IMR-90 (cell line): Measurements from ENCODE around the gene KMT2C. TPM values are rescaled to one million over a fixed set of nuclear protein-coding genes. Genes with fewer than 3 reads are reported as not detected.

Experiments used
- ATAC-seq: fragments of 200-7000 bp; cut with Tn5 transposase; 2 replicates; pipeline ENCODE4 v1.9.1; 2020; ENCODE audit warnings: low read depth, mild to moderate bottlenecking, moderate library complexity
- BruUV-seq: library from RNA; stranded (reverse); fragments of 400-500 nt; replicated peaks from 2 replicates; lab custom pipeline; 2021; lab: Mats Ljungman, UMichigan
- CTCF ChIA-PET: fragments of 300-600 bp; formaldehyde crosslinking; extraction: SDS; loops from one replicate; lab custom pipeline; 2021; ENCODE audit warnings: antibody characterized with exemption; lab: Yijun Ruan, JAX
- POLR2A ChIA-PET: fragments of 300-600 bp; sonication (Branson Sonifier 250); formaldehyde crosslinking; loops from one replicate; lab custom pipeline; 2022; ENCODE audit warnings: antibody characterized with exemption; ENCODE audit not compliant: unreplicated experiment; lab: Charles Lee
- DNase-seq: peaks from one replicate; pipeline ENCODE4 v3.0.0; 2013
- H2AFZ ChIP-seq: replicated peaks from 2 replicates; pipeline ENCODE3; 2013; ENCODE audit warnings: low read length, mild to moderate bottlenecking; ENCODE audit not compliant: poor library complexity
- H2AK5ac ChIP-seq: 2 replicates; pipeline ENCODE4 v1.6.1; 2013; ENCODE audit warnings: low read depth, low read length, inconsistent platforms
- H2AK9ac ChIP-seq: replicated peaks from 2 replicates; pipeline ENCODE3; 2013; ENCODE audit warnings: mild to moderate bottlenecking, low read depth, low read length, moderate library complexity; ENCODE audit not compliant: poor library complexity
- H2BK120ac ChIP-seq: 2 replicates; pipeline ENCODE4 v1.6.1; 2013; ENCODE audit warnings: low read depth, low read length, inconsistent platforms
- H2BK15ac ChIP-seq: 3 replicates; pipeline ENCODE4 v1.6.1; 2013; ENCODE audit warnings: low read depth, low read length, inconsistent platforms
- H2BK20ac ChIP-seq: 2 replicates; pipeline ENCODE4 v1.6.1; 2013; ENCODE audit warnings: low read depth, mild to moderate bottlenecking, inconsistent platforms, low read length, moderate library complexity
- H2BK5ac ChIP-seq: 2 replicates; pipeline ENCODE4 v1.6.1; 2013; ENCODE audit warnings: mild to moderate bottlenecking, low read depth, low read length, inconsistent platforms; ENCODE audit not compliant: poor library complexity, severe bottlenecking
- H3K14ac ChIP-seq: replicated peaks from 2 replicates; pipeline ENCODE4 v1.6.1; 2013; ENCODE audit warnings: low read depth, low read length, inconsistent platforms
- H3K18ac ChIP-seq: 2 replicates; pipeline ENCODE4 v1.6.1; 2013; ENCODE audit warnings: low read depth, low read length, control low read depth
- H3K23ac ChIP-seq: 2 replicates; pipeline ENCODE4 v1.6.1; 2013; ENCODE audit warnings: low read depth, low read length, inconsistent platforms
- H3K27ac ChIP-seq: 2 replicates; pipeline ENCODE4 v1.5.1; 2013; ENCODE audit warnings: mild to moderate bottlenecking, control low read depth, low read length; ENCODE audit not compliant: insufficient read depth
- H3K27me3 ChIP-seq: 2 replicates; pipeline ENCODE4 v1.6.1; 2013; ENCODE audit warnings: low read length; ENCODE audit not compliant: control insufficient read depth, insufficient read depth
- H3K36me3 ChIP-seq: 2 replicates; pipeline ENCODE4 v1.6.1; 2013; ENCODE audit warnings: low read length, mixed read lengths; ENCODE audit not compliant: control insufficient read depth, insufficient read depth
- H3K4ac ChIP-seq: 2 replicates; pipeline ENCODE4 v1.6.1; 2013; ENCODE audit warnings: low read depth, low read length, inconsistent platforms
- H3K4me1 ChIP-seq: 2 replicates; pipeline ENCODE4 v1.6.1; 2013; ENCODE audit warnings: low read length, mixed read lengths; ENCODE audit not compliant: control insufficient read depth, insufficient read depth
- H3K4me2 ChIP-seq: 2 replicates; pipeline ENCODE4 v1.6.1; 2013; ENCODE audit warnings: low read depth, mild to moderate bottlenecking, control low read depth, low read length, moderate library complexity
- H3K4me3 ChIP-seq: 2 replicates; pipeline ENCODE4 v1.5.1; 2013; ENCODE audit warnings: low read depth, mild to moderate bottlenecking, control low read depth, low read length, moderate library complexity; ENCODE audit not compliant: insufficient read depth
- H3K56ac ChIP-seq: 2 replicates; pipeline ENCODE4 v1.6.1; 2013; ENCODE audit warnings: low read length, inconsistent platforms; ENCODE audit not compliant: insufficient read depth; ENCODE audit errors: extremely low read depth
- H3K79me1 ChIP-seq, 2 experiments: 2 replicates each; pipeline ENCODE4 v1.6.1; 2013; ENCODE audit warnings: low read length in 2 of 2, inconsistent platforms in 1 of 2, low read depth in 1 of 2
- H3K9ac ChIP-seq: 2 replicates; pipeline ENCODE4 v1.6.1; 2013; ENCODE audit warnings: low read depth, low read length, control low read depth
- H3K9me1 ChIP-seq: 2 replicates; pipeline ENCODE4 v1.6.1; 2013; ENCODE audit warnings: low read length, inconsistent platforms; ENCODE audit not compliant: insufficient read depth
- H3K9me3 ChIP-seq: 2 replicates; pipeline ENCODE4 v1.6.1; 2013; ENCODE audit warnings: low read length; ENCODE audit not compliant: control insufficient read depth, insufficient read depth
- H4K20me1 ChIP-seq: 2 replicates; pipeline ENCODE4 v1.6.1; 2013; ENCODE audit warnings: low read length, inconsistent platforms; ENCODE audit not compliant: insufficient read depth
- H4K5ac ChIP-seq: 2 replicates; pipeline ENCODE4 v1.6.1; 2013; ENCODE audit warnings: mild to moderate bottlenecking, low read depth, low read length, control low read depth
- H4K8ac ChIP-seq, 2 experiments: 2 replicates each; pipeline ENCODE4 v1.6.1; 2013; ENCODE audit warnings: low read depth in 2 of 2, low read length in 2 of 2, control low read depth in 1 of 2, inconsistent platforms in 1 of 2
- H4K91ac ChIP-seq: 2 replicates; pipeline ENCODE4 v1.6.1; 2013; ENCODE audit warnings: low read depth, low read length, inconsistent platforms; ENCODE audit not compliant: insufficient read depth
- BHLHE40 ChIP-seq: fragments of 150-350 bp; IDR thresholded peaks from 2 replicates; pipeline ENCODE4 v1.6.1; 2016; ENCODE audit warnings: mild to moderate bottlenecking, low read depth, low read length
- CEBPB ChIP-seq: IDR thresholded peaks from 2 replicates; pipeline ENCODE4 v1.6.1; 2012; ENCODE audit warnings: low read depth, low read length, improper control_type of control experiment
- CHD1 ChIP-seq: IDR thresholded peaks from 2 replicates; pipeline ENCODE4 v1.6.1; 2012; ENCODE audit warnings: low read depth, low read length, improper control_type of control experiment
- CTCF ChIP-seq: conservative IDR thresholded peaks from 2 replicates; pipeline ENCODE4 v1.5.1; 2012; ENCODE audit warnings: mild to moderate bottlenecking, low read depth, low read length, improper control_type of control experiment
- FOS ChIP-seq: fragments of 150-350 bp; IDR thresholded peaks from 2 replicates; pipeline ENCODE4 v1.6.1; 2016; ENCODE audit warnings: low read depth, low read length
- MAFK ChIP-seq: IDR thresholded peaks from 2 replicates; pipeline ENCODE4 v1.6.1; 2012; ENCODE audit warnings: low read depth, low read length, improper control_type of control experiment
- MAZ ChIP-seq: IDR thresholded peaks from 2 replicates; pipeline ENCODE4 v1.6.1; 2012; ENCODE audit warnings: low read depth, mild to moderate bottlenecking, low read length, improper control_type of control experiment, moderate library complexity, borderline replicate concordance
- MXI1 ChIP-seq: IDR thresholded peaks from 2 replicates; pipeline ENCODE4 v1.6.1; 2012; ENCODE audit warnings: low read depth, mild to moderate bottlenecking, low read length, moderate library complexity, borderline replicate concordance
- NFE2L2 ChIP-seq: fragments of 150-350 bp; IDR thresholded peaks from 2 replicates; pipeline ENCODE4 v1.6.1; 2016; ENCODE audit warnings: low read depth, mild to moderate bottlenecking, low read length
- POLR2A ChIP-seq: IDR thresholded peaks from 2 replicates; pipeline ENCODE4 v1.6.1; 2012; ENCODE audit warnings: mild to moderate bottlenecking, low read depth, low read length
- RAD21 ChIP-seq: IDR thresholded peaks from 2 replicates; pipeline ENCODE4 v1.6.1; 2012; ENCODE audit warnings: low read length, improper control_type of control experiment
- RCOR1 ChIP-seq: IDR thresholded peaks from 2 replicates; pipeline ENCODE4 v1.6.1; 2012; ENCODE audit warnings: mild to moderate bottlenecking, low read length, improper control_type of control experiment; ENCODE audit not compliant: insufficient replicate concordance
- RFX5 ChIP-seq: IDR thresholded peaks from 2 replicates; pipeline ENCODE4 v1.8.0; 2012; ENCODE audit warnings: low read depth, mild to moderate bottlenecking, low read length, moderate library complexity
- SMC3 ChIP-seq: fragments of 150-350 bp; IDR thresholded peaks from 2 replicates; pipeline ENCODE4 v1.6.1; 2016; ENCODE audit warnings: low read depth, mild to moderate bottlenecking, antibody characterized with exemption, low read length, moderate library complexity
- WGBS, 2 experiments: methylation state at CpG; one replicate each; pipeline versions ENCODE4 v1.1.5 to v1.1.7; 2013; ENCODE audit warnings: missing lambda C conversion rate in 2 of 2; ENCODE audit not compliant: insufficient read length in 1 of 2; ENCODE audit errors: extremely low coverage in 2 of 2; 5-methylcytosine and 5-hydroxymethylcytosine counted together
- dilution Hi-C: fragments of 300-500 bp; cut with HindIII; formaldehyde crosslinking; loops from one replicate; pipeline ENCODE4 v1.14.3; 2018; ENCODE audit warnings: low sequenced_read_pairs; ENCODE audit not compliant: unreplicated experiment
- in situ Hi-C: fragments of 300-500 bp; cut with MboI; formaldehyde crosslinking; loops from 3 replicates; pipeline ENCODE4 v1.14.3; 2019; ENCODE audit warnings: low sequenced_read_pairs, inconsistent platforms, mixed read lengths
- intact Hi-C: fragments of 100-400 bp; cut with micrococcal nuclease; formaldehyde crosslinking; loops from 2 replicates; pipeline ENCODE4 v1.10.0; 2022
- polyA plus RNA-seq, 3 experiments: library from polyadenylated mRNA; depleted of rRNA; stranded (reverse); fragments of >200 nt; gene quantifications; 2 replicates each; pipeline ENCODE4 v1.2.3, GENCODE V29; 2012; ENCODE audit warnings: low replicate concordance in 1 of 3
- total RNA-seq: library from RNA; depleted of rRNA; stranded (reverse); fragments of >200 nt; gene quantifications from 2 replicates; pipeline ENCODE4 v1.2.3, GENCODE V29; 2012
- TF ChIP-seq, protein P1 (sequence below): fragments of 150-350 bp; IDR thresholded peaks from 2 replicates; pipeline ENCODE4 v1.6.1; 2016; ENCODE audit warnings: low read depth, mild to moderate bottlenecking, low read length, moderate library complexity, borderline replicate concordance

The KMT2C gene
- total and polyA plus RNA-seq, 2 of the 4 experiments (the other 2 are of a cell fraction), result 8.0 to 23.3 TPM

DNA sequence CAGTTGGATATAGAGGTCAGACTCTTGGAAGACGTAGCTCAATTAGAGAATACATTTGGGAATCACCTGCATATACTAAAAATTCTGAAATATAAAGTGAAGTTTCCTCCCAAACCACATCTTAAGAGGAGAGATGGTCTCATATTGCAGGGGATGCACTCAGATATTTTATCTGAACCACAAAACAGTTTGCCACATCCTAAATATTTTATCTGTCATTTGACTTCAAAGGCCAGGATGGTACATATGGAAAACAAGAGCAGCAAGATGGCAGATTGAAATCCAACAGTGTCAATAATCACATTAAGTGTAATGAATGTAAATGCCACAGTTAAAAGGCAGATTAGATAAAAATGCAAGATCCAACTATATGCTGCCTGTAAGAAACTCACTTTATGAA, 313.3 kb downstream of the KMT2C start:
- dilution Hi-C loops, result no loop called here
- no peak overlapping the region for H4K91ac ChIP-seq
- no peak overlapping the region for H2BK15ac ChIP-seq
- H3K14ac ChIP-seq, result no peak overlapping the region
- CTCF ChIA-PET, result no interaction called here
- peaks cover 0 to 2% of the 10 kb centered on the region in 2 experiments; a peak in 1 of 4 replicates for H3K79me1 ChIP-seq
- no peak overlapping the region for H3K4ac ChIP-seq
- H2AK9ac ChIP-seq, result no peak overlapping the region
- DNase-seq, result no peak
- no peak overlapping the region for H3K18ac ChIP-seq
- H3K27me3 ChIP-seq, result no peaks in the 10 kb centered on the region
- no peak overlapping the region for H2BK120ac ChIP-seq
- POLR2A ChIA-PET, result no interaction called here
- in situ Hi-C loops, result no loop called here
- H4K8ac ChIP-seq, result no peak overlapping the region
- no CpG with 5 or more reads among the region's 1 CpG for WGBS, 2 experiments
- H4K5ac ChIP-seq, result no peak overlapping the region
- no peaks in the 10 kb centered on the region for H4K20me1 ChIP-seq
- no peak overlapping the region for H3K27ac ChIP-seq
- H3K36me3 ChIP-seq, result peaks cover 42% of the 10 kb centered on the region
- no peak overlapping the region for H3K9ac ChIP-seq
- no peaks in the 10 kb centered on the region for H3K9me1 ChIP-seq
- H2BK20ac ChIP-seq, result no peak overlapping the region
- ATAC-seq, result no peak
- H3K4me3 ChIP-seq, result no peak overlapping the region
- H3K56ac ChIP-seq, result no peak overlapping the region
- no peaks in the 10 kb centered on the region; the same call in 1 of the 2 replicates for H3K9me3 ChIP-seq
- no peak overlapping the region for H3K23ac ChIP-seq
- H2AK5ac ChIP-seq, result no peak overlapping the region
- H3K4me1 ChIP-seq, result no peaks in the 10 kb centered on the region
- no TSS peak for BruUV-seq
- no peak overlapping the region for H3K4me2 ChIP-seq
- TF ChIP-seq MAZ, result no peak
- TF ChIP-seq RFX5, result no peak
- no peak for TF ChIP-seq NFE2L2
- TF ChIP-seq RAD21, result no peak
- TF ChIP-seq BHLHE40, result no peak
- no peak for TF ChIP-seq RCOR1
- TF ChIP-seq POLR2A, result no peak
- TF ChIP-seq MXI1, result no peak
- TF ChIP-seq CEBPB, result no peak
- no peak for TF ChIP-seq SMC3
- TF ChIP-seq, protein P1, sequence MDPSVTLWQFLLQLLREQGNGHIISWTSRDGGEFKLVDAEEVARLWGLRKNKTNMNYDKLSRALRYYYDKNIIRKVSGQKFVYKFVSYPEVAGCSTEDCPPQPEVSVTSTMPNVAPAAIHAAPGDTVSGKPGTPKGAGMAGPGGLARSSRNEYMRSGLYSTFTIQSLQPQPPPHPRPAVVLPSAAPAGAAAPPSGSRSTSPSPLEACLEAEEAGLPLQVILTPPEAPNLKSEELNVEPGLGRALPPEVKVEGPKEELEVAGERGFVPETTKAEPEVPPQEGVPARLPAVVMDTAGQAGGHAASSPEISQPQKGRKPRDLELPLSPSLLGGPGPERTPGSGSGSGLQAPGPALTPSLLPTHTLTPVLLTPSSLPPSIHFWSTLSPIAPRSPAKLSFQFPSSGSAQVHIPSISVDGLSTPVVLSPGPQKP, result no peak
- no peak for TF ChIP-seq FOS
- TF ChIP-seq MAFK, result no peak
- no peak for TF ChIP-seq CHD1
- TF ChIP-seq CTCF, result no peak
- no peak overlapping the region for H2BK5ac ChIP-seq
- H2AFZ ChIP-seq, result no peak overlapping the region
- intact Hi-C loops, result no loop called here
